Naive thymus-derived CD4-positive, alpha-beta T cell (primary cell): ENCODE measurements around the gene PMS2. TPM values are rescaled to one million over a fixed set of nuclear protein-coding genes. Genes with fewer than 3 reads are reported as not detected.
"Not testable (repeated sequence)": the region's sequence is repeated elsewhere in the genome, so short reads cannot be mapped to it uniquely, and the experiment has no call there.

ENCODE experiments used
- ATAC-seq: fragments of 150-1000 bp; cut with Tn5 transposase; 2 replicates; pipeline ENCODE4 v1.10.0; 2021; ENCODE audit warnings: mild to moderate bottlenecking, moderate library complexity
- CTCF ChIA-PET: fragments of 350-600 bp; sonication (Branson Sonifier 250); formaldehyde crosslinking; loops from one replicate; lab custom pipeline; 2021; ENCODE audit warnings: antibody characterized with exemption; lab: Charles Lee
- POLR2A ChIA-PET: fragments of 350-600 bp; sonication (Branson Sonifier 250); formaldehyde crosslinking; loops from one replicate; lab custom pipeline; 2021; ENCODE audit warnings: antibody characterized with exemption, inconsistent platforms; lab: Charles Lee
- DNase-seq, 9 donors: peaks; one replicate each; pipeline versions ENCODE4 v3.0.0 to v3.0.0-alpha.2; 2020 to 2022; ENCODE audit warnings: mixed read lengths in 1 of 9
- H3K27ac ChIP-seq: one replicate; pipeline ENCODE4 v1.7.0; 2013; ENCODE audit warnings: mild to moderate bottlenecking, low read depth, low read length, moderate library complexity
- H3K27me3 ChIP-seq, 2 donors: one replicate each; pipeline ENCODE4 v1.7.0; 2013; ENCODE audit warnings: low read length in 2 of 2, mild to moderate bottlenecking in 2 of 2, moderate library complexity in 2 of 2; ENCODE audit not compliant: control insufficient read depth in 2 of 2, insufficient read depth in 2 of 2
- H3K36me3 ChIP-seq, 3 experiments: 1 replicate in 2 of 3; 2 replicates in 1 of 3; pipeline ENCODE4 v1.7.0; 2013; ENCODE audit warnings: low read length in 3 of 3, mild to moderate bottlenecking in 3 of 3, moderate library complexity in 1 of 3; ENCODE audit not compliant: insufficient read depth in 3 of 3, control insufficient read depth in 2 of 3
- H3K4me1 ChIP-seq, 2 donors: one replicate each; pipeline ENCODE4 v1.7.0; 2013; ENCODE audit warnings: low read length in 2 of 2, mild to moderate bottlenecking in 2 of 2, moderate library complexity in 1 of 2; ENCODE audit not compliant: control insufficient read depth in 2 of 2, insufficient read depth in 2 of 2
- H3K4me3 ChIP-seq: 2 replicates; pipeline ENCODE4 v1.7.0; 2013; ENCODE audit warnings: mild to moderate bottlenecking, low read length
- H3K9me3 ChIP-seq, 3 experiments: 1 replicate in 2 of 3; 2 replicates in 1 of 3; pipeline ENCODE4 v1.7.0; 2013; ENCODE audit warnings: low read length in 3 of 3; ENCODE audit not compliant: control insufficient read depth in 2 of 3
- H3K27ac Mint-ChIP-seq, 9 donors: one replicate each; pipeline ENCODE4 v1.8.0; 2020 to 2022; ENCODE audit warnings: mixed read lengths in 9 of 9, mild to moderate bottlenecking in 8 of 9, moderate library complexity in 5 of 9, inconsistent platforms in 2 of 9
- H3K27me3 Mint-ChIP-seq, 5 donors: one replicate each; pipeline ENCODE4 v1.8.0; 2021 to 2022; ENCODE audit warnings: mixed read lengths in 5 of 5, mild to moderate bottlenecking in 1 of 5
- H3K36me3 Mint-ChIP-seq, 5 donors: one replicate each; pipeline ENCODE4 v1.8.0; 2020 to 2022; ENCODE audit warnings: mixed read lengths in 5 of 5, mild to moderate bottlenecking in 3 of 5, inconsistent platforms in 1 of 5
- H3K4me1 Mint-ChIP-seq, 7 donors: one replicate each; pipeline ENCODE4 v1.8.0; 2020 to 2022; ENCODE audit warnings: mixed read lengths in 7 of 7, mild to moderate bottlenecking in 3 of 7, inconsistent platforms in 1 of 7
- H3K4me3 Mint-ChIP-seq, 10 donors: one replicate each; pipeline ENCODE4 v1.8.0; 2020 to 2022; ENCODE audit warnings: mild to moderate bottlenecking in 10 of 10, mixed read lengths in 10 of 10, moderate library complexity in 6 of 10, inconsistent platforms in 2 of 10
- H3K9me3 Mint-ChIP-seq, 11 donors: one replicate each; pipeline ENCODE4 v1.8.0; 2020 to 2022; ENCODE audit warnings: mixed read lengths in 11 of 11, mild to moderate bottlenecking in 4 of 11, inconsistent platforms in 1 of 11, moderate library complexity in 1 of 11
- intact Hi-C, 2 donors: fragments of 100-400 bp; cut with micrococcal nuclease; formaldehyde crosslinking; loops; one replicate each; pipeline ENCODE4 v1.15.1; 2023
- polyA plus RNA-seq, 2 donors: library from polyadenylated mRNA; unstranded; fragments of 300-500 nt; fragmentation: Illumina TruSeq; gene quantifications; one replicate each; pipeline ENCODE4 v1.2.3, GENCODE V29; 2021
- total RNA-seq, 6 experiments: library from RNA in 5 of 6; stranded (reverse) in 5 of 6; gene quantifications; 1 replicate in 5 of 6; 2 replicates in 1 of 6; pipeline ENCODE4 v1.2.3 and lab custom pipeline; 2021 to 2026

Gene PMS2
- total and polyA plus RNA-seq, 7 experiments from 2014 or later = 8.4 to 26.3 (median 18.6) TPM

GRCh38 chr7:6007835-6008590 is 836 bp downstream of the PMS2 start:
- H3K27ac ChIP-seq = peak overlapping the region; percentile 82
- Mint-ChIP-seq H3K27ac (peak overlapping the region in 5 of 9 donors; percentile 0 to 98 (median 38)), H3K4me1 (peaks cover 7 to 52% (median 33%) of the 10 kb centered on the region in 7 donors), H3K4me3 (peak overlapping the region; percentile 58 to 99 (median 94))
- ChIA-PET POLR2A (interaction anchor here (1.4 kb wide), 1 partner anchor 47 kb away, joined by 3 read pairs; no protein-coding TSS in a partner anchor), CTCF (interaction anchor here (0.6 kb wide), 1 partner anchor 115 kb away, joined by 3 read pairs; no protein-coding TSS in a partner anchor)
- H3K4me1 ChIP-seq, H3K27me3 Mint-ChIP-seq, H3K36me3 ChIP-seq, DNase-seq, H3K27me3 ChIP-seq, ATAC-seq, H3K36me3 Mint-ChIP-seq, H3K9me3 Mint-ChIP-seq, H3K9me3 ChIP-seq: not testable (repeated sequence)
- intact Hi-C loops = loop anchor here (2.0 to 10.0 kb wide), 2 partner anchors 113 to 185 kb away; partner anchors contain the start of gene CCZ1 (in 1 of the 2)
- peak overlapping the region; percentile 99 for H3K4me3 ChIP-seq

DNA sequence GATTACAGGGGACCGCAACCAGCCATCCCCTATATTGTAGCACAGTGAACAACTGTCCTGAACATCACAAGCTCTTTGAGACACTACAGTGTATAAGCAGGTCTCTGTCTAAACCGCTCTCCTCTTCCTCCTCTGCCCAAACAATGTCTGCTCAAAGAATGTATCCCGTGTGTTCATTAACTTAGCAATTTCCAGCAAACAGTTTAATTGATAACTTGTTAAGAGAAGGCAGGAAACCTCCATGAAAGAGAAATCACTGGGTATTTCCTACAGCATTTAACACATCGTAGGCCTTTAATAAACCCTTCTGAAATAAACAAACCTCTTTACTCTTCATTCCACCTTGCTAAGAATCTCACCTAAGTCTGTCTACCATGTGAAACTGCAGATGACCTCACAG is 1.5 kb downstream of the PMS2 start:
- peaks cover 0 to 4% (median 0%) of the 10 kb centered on the region in 5 donors for H3K36me3 Mint-ChIP-seq
- no peak overlapping the region for H3K27ac ChIP-seq

DNA sequence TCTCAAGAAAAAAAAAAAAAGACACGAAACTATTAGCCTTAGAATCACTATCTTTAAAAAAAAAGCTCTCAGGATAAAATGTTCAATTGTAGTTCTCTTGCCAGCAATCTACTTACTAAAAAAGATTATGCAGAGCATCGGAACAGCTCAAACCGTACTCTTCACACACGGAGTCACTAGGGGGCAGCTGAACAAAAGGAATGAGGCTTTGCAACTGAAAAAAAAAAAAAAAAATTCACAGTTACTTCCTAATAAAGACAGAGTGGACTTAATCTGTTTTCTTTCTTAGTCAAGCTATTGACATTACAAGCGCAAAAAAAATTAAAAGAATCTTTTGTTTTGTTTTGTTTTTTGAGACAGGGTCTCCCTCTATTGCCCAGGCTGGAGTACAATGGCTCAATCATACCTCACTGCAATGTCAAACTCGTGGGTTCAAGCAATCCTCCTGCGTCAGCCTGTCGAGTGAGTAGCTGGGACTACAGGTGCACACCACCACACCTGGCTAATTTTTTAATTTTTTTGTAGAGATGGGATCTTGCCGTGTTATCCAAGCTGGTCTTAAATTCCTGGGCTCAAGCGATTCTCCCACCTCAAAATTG is 11.5 kb downstream of the PMS2 start:
- peaks cover 4 to 52% (median 9%) of the 10 kb centered on the region in 3 experiments for H3K36me3 ChIP-seq
- H3K9me3 ChIP-seq = no peaks in the 10 kb centered on the region
- Mint-ChIP-seq H3K27ac (peak overlapping the region in 4 of 9 donors; percentile 8 to 44 (median 40)), H3K4me1 (peaks cover 0 to 4% (median 0%) of the 10 kb centered on the region in 7 donors), H3K27me3 (no peaks in the 10 kb centered on the region), H3K36me3 (peaks cover 5 to 29% (median 24%) of the 10 kb centered on the region in 5 donors), H3K9me3 (no peaks in the 10 kb centered on the region), H3K4me3 (no peak overlapping the region)
- ChIA-PET CTCF (interaction anchor here (0.5 to 2.3 kb wide), 15 partner anchors 8 to 502 kb away, joined by 3 to 20 read pairs (median 4); no protein-coding TSS in a partner anchor), POLR2A (interaction anchor here (0.6 to 1.4 kb wide), 3 partner anchors 60 to 517 kb away, joined by 4 read pairs; no protein-coding TSS in a partner anchor)
- H3K27ac ChIP-seq = no peak overlapping the region
- intact Hi-C loops = loop anchor here (1.0 to 5.0 kb wide), 4 partner anchors 109 to 860 kb away; no protein-coding TSS in a partner anchor
- H3K27me3 ChIP-seq = no peaks in the 10 kb centered on the region
- DNase-seq = peak in 7 of 9 donors; percentile 32 to 69 (median 54)
- peak; percentile 82 for ATAC-seq
- H3K4me1 ChIP-seq = no peaks in the 10 kb centered on the region
- H3K4me3 ChIP-seq = no peak overlapping the region

More for the DNA sequence above, 1.5 kb downstream of the PMS2 start:
- no peaks in the 10 kb centered on the region for H3K27me3 Mint-ChIP-seq
- H3K9me3 Mint-ChIP-seq = no peaks in the 10 kb centered on the region
- H3K4me3 Mint-ChIP-seq = peak overlapping the region; percentile 38 to 99 (median 81)
- H3K27ac Mint-ChIP-seq = peak overlapping the region in 6 of 9 donors; percentile 0 to 81 (median 25)
- Histone ChIP-seq H3K27me3 (no peaks in the 10 kb centered on the region), H3K4me1 (peaks cover 0 to 5% of the 10 kb centered on the region in 2 donors), H3K36me3 (peaks cover 0 to 10% (median 3%) of the 10 kb centered on the region in 3 experiments), H3K4me3 (no peak overlapping the region), H3K9me3 (no peaks in the 10 kb centered on the region)
- ATAC-seq (no peak), DNase-seq (no peak)
- H3K4me1 Mint-ChIP-seq = peaks cover 7 to 46% (median 29%) of the 10 kb centered on the region in 7 donors
- intact Hi-C loops = loop anchor here in 1 of 2 donors (10.0 kb wide), 1 partner anchor 113 kb away; the partner anchor contains the start of gene CCZ1
- ChIA-PET POLR2A (no interaction called here), CTCF (no interaction called here)

- ATAC-seq, H3K9me3 Mint-ChIP-seq, intact Hi-C loops, POLR2A ChIA-PET, H3K27ac ChIP-seq, H3K4me3 ChIP-seq, DNase-seq, CTCF ChIA-PET, H3K9me3 ChIP-seq, H3K4me3 Mint-ChIP-seq, H3K27me3 Mint-ChIP-seq, H3K4me1 Mint-ChIP-seq, H3K27ac Mint-ChIP-seq, H3K4me1 ChIP-seq, H3K27me3 ChIP-seq: not testable (repeated sequence)
- H3K36me3 ChIP-seq = peaks cover 0 to 23% (median 2%) of the 10 kb centered on the region in 3 experiments
- peaks cover 0 to 28% (median 14%) of the 10 kb centered on the region in 5 donors for H3K36me3 Mint-ChIP-seq
Measured at GRCh38 chr7:5987061-5987460, 21.8 kb downstream of the PMS2 start.

DNA sequence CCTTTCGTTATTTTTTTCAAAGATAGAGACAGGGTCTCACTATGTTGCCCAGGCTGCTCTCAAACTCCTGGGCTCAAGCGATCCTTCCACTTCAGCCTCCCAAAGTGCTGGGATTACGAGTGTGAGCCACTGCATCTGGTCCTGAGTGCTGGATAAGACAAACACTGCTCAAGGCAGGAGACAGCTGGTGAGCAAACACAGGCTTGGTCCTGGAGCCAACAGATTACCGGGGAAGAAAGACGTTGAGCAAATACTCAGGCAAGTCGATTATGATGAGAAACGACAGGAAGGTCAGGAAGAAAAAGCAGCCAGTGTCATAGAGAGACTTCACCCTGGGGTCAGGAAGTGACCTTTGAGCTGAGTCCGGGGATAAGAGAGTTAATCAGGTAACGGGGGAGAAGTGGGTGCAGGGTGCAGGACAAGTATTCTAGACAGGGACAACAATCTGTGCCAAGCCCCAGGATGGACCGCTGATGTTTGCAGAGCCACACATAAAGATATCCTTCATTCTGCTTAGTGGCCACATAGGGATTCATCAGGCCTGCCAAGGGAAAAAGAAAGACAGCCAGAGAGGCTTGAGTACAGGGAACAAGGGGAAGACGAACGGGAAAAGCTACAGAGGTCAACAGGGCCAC is 29.1 kb downstream of the PMS2 start:
- H3K27me3 Mint-ChIP-seq, H3K4me3 Mint-ChIP-seq, H3K9me3 Mint-ChIP-seq, H3K4me3 ChIP-seq, H3K4me1 ChIP-seq, ATAC-seq, POLR2A ChIA-PET, H3K27me3 ChIP-seq, H3K9me3 ChIP-seq, CTCF ChIA-PET, H3K4me1 Mint-ChIP-seq, DNase-seq, H3K36me3 ChIP-seq, H3K27ac ChIP-seq, H3K36me3 Mint-ChIP-seq: not testable (repeated sequence)
- H3K27ac Mint-ChIP-seq = peak overlapping the region in 1 of 9 donors; percentile 51
- intact Hi-C loops = loop anchor here in 1 of 2 donors (5.0 kb wide), 1 partner anchor 122 kb away; no protein-coding TSS in a partner anchor

- H3K4me1 Mint-ChIP-seq, H3K27me3 Mint-ChIP-seq: not testable (repeated sequence)
Measured at GRCh38 chr7:5973580-5973979, 35.3 kb downstream of the PMS2 start.

More at GRCh38 chr7:5973580-5973979, 35.3 kb downstream of the PMS2 start:
- H3K4me3 Mint-ChIP-seq, H3K9me3 Mint-ChIP-seq, H3K9me3 ChIP-seq, DNase-seq, ATAC-seq, H3K4me1 ChIP-seq, H3K27ac ChIP-seq, CTCF ChIA-PET, intact Hi-C loops, H3K4me3 ChIP-seq, POLR2A ChIA-PET, H3K27ac Mint-ChIP-seq, H3K36me3 ChIP-seq, H3K36me3 Mint-ChIP-seq, H3K27me3 ChIP-seq: not testable (repeated sequence)
